NT2/D1 (cell line): ENCODE data around the gene PDE5A.
"Not testable (repeated sequence)": the region's sequence is repeated elsewhere in the genome, so short reads cannot be mapped to it uniquely, and the experiment has no call there.

Experiments
- DNase-seq: peaks from one replicate; pipeline ENCODE4 v3.0.0-alpha.2; 2011; ENCODE audit warnings: low read depth, low spot score
- H3K27me3 ChIP-seq: 2 replicates; pipeline ENCODE4 v1.6.0; 2011; ENCODE audit warnings: mild to moderate bottlenecking; ENCODE audit not compliant: insufficient read length, insufficient read depth
- H3K36me3 ChIP-seq: 2 replicates; pipeline ENCODE4 v1.6.1; 2011; ENCODE audit warnings: mild to moderate bottlenecking, low read length, mixed read lengths; ENCODE audit not compliant: insufficient read depth, insufficient read length
- H3K4me1 ChIP-seq: 2 replicates; pipeline ENCODE4 v1.5.1; 2011; ENCODE audit not compliant: insufficient read depth, insufficient read length
- H3K4me3 ChIP-seq: 2 replicates; pipeline ENCODE4 v1.5.1; 2011; ENCODE audit warnings: low read depth; ENCODE audit not compliant: insufficient read length
- H3K9ac ChIP-seq: 2 replicates; pipeline ENCODE4 v1.6.0; 2011; ENCODE audit warnings: low read depth; ENCODE audit not compliant: insufficient read length
- H3K9me3 ChIP-seq: 2 replicates; pipeline ENCODE4 v1.5.1; 2011; ENCODE audit warnings: mild to moderate bottlenecking, low read length; ENCODE audit not compliant: insufficient read depth
- SUZ12 ChIP-seq: IDR thresholded peaks from 2 replicates; pipeline ENCODE4 v1.6.1; 2011; ENCODE audit not compliant: insufficient read length, insufficient read depth; ENCODE audit errors: extremely low read depth
- YY1 ChIP-seq: IDR thresholded peaks from 2 replicates; pipeline ENCODE4 v1.6.1; 2011; ENCODE audit not compliant: insufficient read length, insufficient read depth
- ZNF274 ChIP-seq: IDR thresholded peaks from 2 replicates; pipeline ENCODE4 v1.6.1; 2011; ENCODE audit warnings: mild to moderate bottlenecking, low read depth, low read length

Gene PDE5A

DNA sequence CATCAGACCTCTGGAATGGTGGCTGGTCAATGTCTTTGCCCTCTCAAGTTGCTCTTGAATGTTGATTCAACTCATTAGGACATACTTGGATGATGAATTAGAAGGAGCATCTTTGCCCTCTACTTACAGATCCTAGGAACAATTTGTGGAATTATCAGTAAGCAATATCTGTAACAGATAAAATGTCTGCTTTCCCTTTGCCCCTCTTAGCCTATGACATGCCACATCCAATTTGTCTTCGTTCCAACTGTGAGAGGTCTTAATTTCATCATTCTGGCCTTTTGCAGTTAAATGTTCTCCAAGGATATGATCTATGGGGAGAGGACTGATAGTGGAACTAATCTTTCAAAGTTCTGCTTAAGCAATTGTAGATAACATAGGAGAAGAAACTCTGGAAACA lies 148.3 kb downstream of the PDE5A start:
- H3K9ac ChIP-seq, result no peak overlapping the region
- H3K4me3 ChIP-seq, result no peak overlapping the region
- no peaks in the 10 kb centered on the region for H3K4me1 ChIP-seq
- DNase-seq, result no peak
- H3K9me3 ChIP-seq, result no peaks in the 10 kb centered on the region; the same call in 1 of the 2 replicates
- TF ChIP-seq YY1 (no peak), SUZ12 (no peak), ZNF274 (no peak)
- H3K27me3 ChIP-seq, result no peaks in the 10 kb centered on the region
- H3K36me3 ChIP-seq, result peaks cover 21% of the 10 kb centered on the region

- Histone ChIP-seq H3K4me3 (no peak overlapping the region), H3K27me3 (no peaks in the 10 kb centered on the region), H3K4me1 (no peaks in the 10 kb centered on the region), H3K9me3 (no peaks in the 10 kb centered on the region; the same call in 1 of the 2 replicates), H3K9ac (no peak overlapping the region), H3K36me3 (peaks cover 21% of the 10 kb centered on the region)
- no peak for DNase-seq
- TF ChIP-seq ZNF274, result no peak
- TF ChIP-seq YY1, result no peak
- TF ChIP-seq SUZ12, result no peak
Measured at GRCh38 chr4:119479835-119480234, 148.8 kb downstream of the PDE5A start.

DNA sequence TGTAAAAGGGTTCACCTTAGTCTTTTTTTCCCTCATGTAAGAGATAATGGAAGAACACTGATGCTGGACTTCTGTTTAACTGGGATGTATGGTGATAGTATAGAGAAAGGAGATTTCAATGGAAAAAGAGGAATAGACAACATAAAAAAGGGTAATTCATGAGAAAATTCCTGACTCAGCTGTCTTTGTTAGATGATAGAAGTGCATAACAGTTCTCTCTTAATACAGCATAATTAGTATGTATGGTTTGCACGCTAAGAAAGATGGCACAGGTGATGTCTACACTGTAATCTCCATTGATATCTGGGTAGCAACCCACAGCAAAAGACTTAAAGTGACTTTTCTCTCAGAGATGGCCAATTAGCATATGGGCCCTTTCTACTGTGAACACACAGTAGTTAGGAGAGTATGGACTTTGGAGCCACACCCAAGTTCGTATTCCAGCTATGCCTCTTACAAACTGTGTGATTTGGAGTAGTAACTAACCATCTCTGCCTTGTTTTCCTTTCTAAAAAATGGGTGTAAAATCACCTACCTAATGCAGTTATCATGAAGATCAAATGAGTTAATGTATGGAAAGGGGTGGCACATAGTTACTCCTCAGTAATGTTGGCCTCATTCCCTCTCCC lies 149.3 kb downstream of the PDE5A start:
- Histone ChIP-seq H3K27me3 (no peaks in the 10 kb centered on the region), H3K36me3 (peaks cover 21% of the 10 kb centered on the region), H3K9ac (no peak overlapping the region), H3K4me3 (no peak overlapping the region), H3K4me1 (no peaks in the 10 kb centered on the region), H3K9me3 (no peaks in the 10 kb centered on the region; the same call in 1 of the 2 replicates)
- no peak for TF ChIP-seq ZNF274
- TF ChIP-seq YY1, result no peak
- no peak for TF ChIP-seq SUZ12
- DNase-seq, result no peak

GRCh38 chr4:119478446-119479179 lies 150.0 kb downstream of the PDE5A start:
- H3K4me1 ChIP-seq, result no peaks in the 10 kb centered on the region
- H3K9ac ChIP-seq, result no peak overlapping the region
- H3K36me3 ChIP-seq, result peaks cover 21% of the 10 kb centered on the region
- TF ChIP-seq ZNF274, result no peak
- TF ChIP-seq YY1, result no peak
- TF ChIP-seq SUZ12, result no peak
- no peaks in the 10 kb centered on the region; the same call in 1 of the 2 replicates for H3K9me3 ChIP-seq
- no peak for DNase-seq
- H3K27me3 ChIP-seq, result no peaks in the 10 kb centered on the region
- no peak overlapping the region for H3K4me3 ChIP-seq

DNA sequence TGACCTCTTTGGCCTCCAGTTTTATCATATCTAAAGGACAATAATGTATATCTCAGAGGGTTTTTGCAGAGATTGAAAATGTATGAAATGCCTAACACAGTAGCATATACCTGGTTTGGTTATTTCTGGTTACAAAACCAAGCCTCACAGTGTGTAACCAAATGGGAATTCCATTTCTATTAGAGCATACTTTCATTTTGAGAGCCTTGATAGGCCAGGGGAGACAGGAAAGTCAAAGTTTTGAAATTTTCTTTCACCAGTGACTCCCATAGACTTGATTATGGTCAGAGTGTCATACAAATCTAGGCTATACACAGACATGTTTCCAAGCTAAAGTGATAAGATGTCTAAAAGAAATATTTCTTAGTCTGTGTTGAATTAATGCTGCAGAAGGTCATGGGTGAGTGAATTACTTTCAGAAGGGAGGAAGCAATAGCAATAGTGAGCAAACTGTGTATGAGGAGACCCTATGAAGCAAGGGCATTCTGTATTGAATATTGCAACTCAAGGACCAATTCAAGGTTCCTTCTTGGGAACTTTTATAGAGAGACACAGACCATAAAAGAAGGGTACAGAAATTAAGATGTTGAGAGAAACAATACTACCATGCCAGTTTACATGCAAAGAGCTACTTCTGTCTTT lies 151.1 kb downstream of the PDE5A start:
- Histone ChIP-seq H3K9ac (no peak overlapping the region), H3K9me3 (no peaks in the 10 kb centered on the region; the same call in 1 of the 2 replicates), H3K4me3 (no peak overlapping the region), H3K36me3 (peaks cover 23% of the 10 kb centered on the region), H3K27me3 (no peaks in the 10 kb centered on the region), H3K4me1 (no peaks in the 10 kb centered on the region)
- TF ChIP-seq YY1 (no peak), SUZ12 (no peak), ZNF274 (no peak)
- no peak for DNase-seq

- Histone ChIP-seq H3K4me1 (no peaks in the 10 kb centered on the region), H3K4me3 (no peak overlapping the region), H3K27me3 (no peaks in the 10 kb centered on the region), H3K36me3 (peaks cover 14% of the 10 kb centered on the region), H3K9me3 (no peaks in the 10 kb centered on the region), H3K9ac (no peak overlapping the region)
- DNase-seq, result no peak
- no peak for TF ChIP-seq YY1
- no peak for TF ChIP-seq SUZ12
- no peak for TF ChIP-seq ZNF274
Measured at GRCh38 chr4:119471259-119471658, 157.3 kb downstream of the PDE5A start.

- not testable (repeated sequence) for H3K27me3 ChIP-seq, H3K4me3 ChIP-seq, H3K9ac ChIP-seq, DNase-seq, H3K9me3 ChIP-seq, H3K4me1 ChIP-seq
- peaks cover 12% of the 10 kb centered on the region for H3K36me3 ChIP-seq
Measured at GRCh38 chr4:119470737-119471063, 157.9 kb downstream of the PDE5A start.

DNA sequence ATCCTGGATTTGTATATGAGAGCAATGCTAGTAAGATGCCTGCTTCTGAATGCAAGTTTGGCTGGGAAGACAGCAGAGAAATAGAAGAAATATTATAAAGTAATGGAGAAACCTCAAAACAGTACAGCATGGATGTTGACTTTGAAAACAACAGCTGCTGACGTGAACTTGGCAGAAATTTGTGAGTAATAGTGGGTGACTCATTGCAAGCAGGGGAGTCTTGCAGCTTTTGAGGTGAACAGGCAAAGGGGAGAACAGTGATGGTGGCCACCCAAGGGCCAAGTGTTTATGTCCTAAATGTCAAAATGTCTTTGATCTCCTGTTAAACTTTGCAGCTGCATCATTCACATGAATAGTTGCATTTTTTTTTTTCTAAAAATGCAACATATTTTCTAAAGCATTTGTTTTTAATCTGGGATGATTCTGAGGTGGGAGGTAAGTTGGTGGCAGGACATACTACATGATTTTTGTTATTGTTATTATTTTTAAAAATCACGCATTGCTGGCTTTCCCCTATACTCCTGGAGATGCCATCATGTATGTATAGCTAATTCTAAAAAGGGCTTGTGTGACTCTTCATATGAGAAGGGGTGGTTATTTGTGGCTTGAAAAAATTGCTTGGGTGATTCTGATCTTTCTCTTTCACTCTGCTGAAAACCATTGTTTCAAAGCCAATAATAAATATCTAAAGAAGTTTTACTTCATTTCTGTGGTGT lies 158.4 kb downstream of the PDE5A start:
- DNase-seq, H3K27me3 ChIP-seq, H3K4me3 ChIP-seq, H3K9ac ChIP-seq, H3K9me3 ChIP-seq, H3K4me1 ChIP-seq: not testable (repeated sequence)
- H3K36me3 ChIP-seq, result peaks cover 12% of the 10 kb centered on the region

DNA sequence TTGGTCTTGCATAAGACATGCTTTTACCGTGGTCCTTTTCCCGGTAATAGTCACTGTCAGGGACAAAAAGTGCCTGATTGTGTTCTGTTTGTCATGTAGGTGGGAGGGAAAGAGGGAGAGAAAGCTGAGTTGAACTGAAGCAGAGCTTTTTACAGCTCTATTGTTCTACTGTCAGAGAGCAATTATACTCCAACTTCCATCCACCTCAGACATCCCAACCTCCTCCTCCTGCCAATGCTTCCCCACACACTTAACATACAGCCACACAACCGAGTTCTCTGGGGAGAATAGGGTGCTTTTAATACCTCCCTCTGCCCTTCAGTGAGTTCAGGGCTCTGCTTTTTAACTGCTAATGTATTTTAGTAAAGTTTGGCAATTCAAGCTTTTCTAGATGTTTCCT lies 159.6 kb downstream of the PDE5A start:
- H3K9ac ChIP-seq, H3K4me1 ChIP-seq, DNase-seq, H3K27me3 ChIP-seq, H3K4me3 ChIP-seq, H3K9me3 ChIP-seq: not testable (repeated sequence)
- peaks cover 12% of the 10 kb centered on the region for H3K36me3 ChIP-seq

DNA sequence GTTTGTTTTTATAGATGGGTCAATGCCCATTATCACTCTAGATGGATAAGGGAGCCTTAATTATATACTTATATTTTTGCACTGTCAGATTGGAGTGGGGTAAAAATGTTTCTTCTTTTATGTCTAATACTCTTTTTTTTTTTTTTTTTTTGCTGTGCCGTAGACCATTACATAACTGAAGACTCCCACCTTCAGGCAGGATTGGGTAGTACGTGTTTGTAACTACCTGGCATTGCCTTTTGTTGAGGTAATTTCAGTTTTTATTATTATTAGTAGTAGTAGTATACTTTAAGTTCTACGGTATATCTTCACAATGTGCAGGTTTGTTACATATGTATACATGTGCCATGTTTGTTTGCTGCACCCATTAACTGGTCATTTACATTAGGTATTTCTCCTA lies 165.9 kb downstream of the PDE5A start:
- DNase-seq, H3K27me3 ChIP-seq, H3K9me3 ChIP-seq, H3K36me3 ChIP-seq, H3K4me3 ChIP-seq, H3K9ac ChIP-seq, H3K4me1 ChIP-seq: not testable (repeated sequence)
